GM21737 (cell line): Measurements from ENCODE around the gene MTA3.
"Not testable (repeated sequence)": the region's sequence is repeated elsewhere in the genome, so short reads cannot be mapped to it uniquely, and the experiment has no call there.

Experiments
- ATAC-seq: cut with Tn5 transposase; IDR thresholded peaks from one replicate; pipeline ENCODE4 v1.9.1; 2021; ENCODE audit warnings: mild to moderate bottlenecking, moderate library complexity; ENCODE audit not compliant: unreplicated experiment

The MTA3 gene

GRCh38 chr2:42725657-42726056 lies 157.2 kb downstream of the MTA3 start:
- no peak for ATAC-seq

GRCh38 chr2:42726680-42727079 lies 158.2 kb downstream of the MTA3 start:
- ATAC-seq, result no peak

- not testable (repeated sequence) for ATAC-seq
Observed at GRCh38 chr2:42731316-42731715, 162.9 kb downstream of the MTA3 start.

- no peak for ATAC-seq
Observed at GRCh38 chr2:42733852-42734251, 165.4 kb downstream of the MTA3 start.

- ATAC-seq, result no peak
Observed at GRCh38 chr2:42736598-42737322, 168.3 kb downstream of the MTA3 start.

GRCh38 chr2:42741140-42741539 lies 172.7 kb downstream of the MTA3 start:
- ATAC-seq, result no peak

- ATAC-seq, result no peak
Observed at GRCh38 chr2:42742740-42743658, 174.6 kb downstream of the MTA3 start.

GRCh38 chr2:42743659-42743990 lies 175.2 kb downstream of the MTA3 start:
- no peak for ATAC-seq

- no peak for ATAC-seq
Observed at GRCh38 chr2:42744545-42745082, 176.2 kb downstream of the MTA3 start.

GRCh38 chr2:42747422-42747821 lies 179.0 kb downstream of the MTA3 start:
- no peak for ATAC-seq

GRCh38 chr2:42748840-42749239 lies 180.4 kb downstream of the MTA3 start:
- ATAC-seq, result no peak

- peak; percentile 54 for ATAC-seq
Observed at GRCh38 chr2:42752314-42752713, 183.9 kb downstream of the MTA3 start.

- no peak for ATAC-seq
Observed at GRCh38 chr2:42752816-42753813, 184.7 kb downstream of the MTA3 start.

GRCh38 chr2:42754021-42754775 lies 185.8 kb downstream of the MTA3 start:
- peak; percentile 57 for ATAC-seq

- no peak for ATAC-seq
Observed at GRCh38 chr2:42754776-42755140, 186.3 kb downstream of the MTA3 start.

- no peak for ATAC-seq
Observed at GRCh38 chr2:42755191-42755880, 186.9 kb downstream of the MTA3 start.

GRCh38 chr2:42756150-42756775 lies 187.8 kb downstream of the MTA3 start:
- no peak for ATAC-seq

GRCh38 chr2:42756966-42757513 lies 188.6 kb downstream of the MTA3 start:
- ATAC-seq, result no peak
